ENCODE results near the gene MLLT3.

Gene MLLT3

DNA sequence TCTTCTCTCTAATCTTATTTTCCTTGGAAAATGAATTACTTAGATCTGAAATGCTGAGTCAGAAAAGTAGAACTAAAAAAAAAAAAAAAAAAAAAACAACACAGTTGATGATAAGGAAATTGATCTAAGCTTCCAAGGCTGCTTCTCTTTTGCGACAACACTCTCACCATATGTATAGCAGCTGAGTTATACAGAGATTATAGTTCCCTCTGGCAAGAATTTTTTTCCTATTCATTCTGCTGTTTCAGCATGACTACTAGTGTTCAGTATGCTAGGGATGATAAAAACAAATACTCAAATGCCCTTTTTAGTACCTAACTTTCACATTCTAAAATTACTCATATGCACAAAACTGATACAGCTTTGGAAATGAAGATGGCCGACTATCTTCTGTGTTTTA lies 267.3 kb downstream of the MLLT3 start:
- H3K27ac Mint-ChIP-seq = no peak overlapping the region
- H3K4me3 Mint-ChIP-seq = no peak overlapping the region
- peaks cover 39% of the 10 kb centered on the region for H3K4me1 Mint-ChIP-seq (ENCODE audit: low read depth)
- no peaks in the 10 kb centered on the region for H3K27me3 Mint-ChIP-seq (ENCODE audit: low read depth)
- no peak for DNase-seq (ENCODE audit: low spot score)
- no peaks in the 10 kb centered on the region for H3K9me3 Mint-ChIP-seq
- H3K36me3 Mint-ChIP-seq (ENCODE audit: low read depth) = peaks cover 57% of the 10 kb centered on the region

DNA sequence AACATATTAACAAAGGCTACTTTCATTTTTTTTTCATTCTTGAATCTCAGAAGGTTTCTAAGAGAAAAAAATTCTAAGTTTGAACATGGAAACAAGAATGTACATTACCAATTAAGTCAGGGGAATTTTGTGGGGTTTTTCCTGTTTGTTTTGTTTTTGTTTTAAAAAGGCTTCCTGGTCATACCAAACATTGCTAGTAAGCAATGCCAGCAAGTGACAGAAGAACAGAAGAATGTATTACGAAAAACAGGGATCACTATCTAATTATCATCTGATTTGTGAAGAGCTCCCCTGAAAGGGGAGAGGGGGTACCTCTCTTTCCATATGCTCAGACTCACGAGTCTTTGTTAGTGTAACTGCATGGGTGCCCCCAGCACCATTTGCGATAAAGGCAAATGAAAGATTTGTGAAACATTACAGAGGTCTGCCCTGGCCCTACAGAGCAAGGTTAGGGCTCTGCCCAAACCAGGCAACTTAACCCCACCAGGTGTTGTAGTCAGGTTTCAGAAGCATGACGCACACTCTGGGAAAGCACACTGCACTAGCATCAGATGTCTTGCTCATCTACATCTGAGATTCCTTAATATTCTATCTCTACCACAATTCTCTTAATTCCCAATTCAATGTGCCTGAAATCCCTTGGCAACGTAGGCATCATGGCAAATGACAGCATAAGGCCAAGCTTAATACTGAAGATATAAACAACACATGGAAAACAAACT lies 268.2 kb downstream of the MLLT3 start:
- no peaks in the 10 kb centered on the region for H3K9me3 Mint-ChIP-seq
- H3K27me3 Mint-ChIP-seq (ENCODE audit: low read depth) = no peaks in the 10 kb centered on the region
- H3K4me1 Mint-ChIP-seq (ENCODE audit: low read depth) = peaks cover 39% of the 10 kb centered on the region
- H3K36me3 Mint-ChIP-seq (ENCODE audit: low read depth) = peaks cover 60% of the 10 kb centered on the region
- no peak for DNase-seq (ENCODE audit: low spot score)
- H3K27ac Mint-ChIP-seq = no peak overlapping the region
- H3K4me3 Mint-ChIP-seq = no peak overlapping the region

DNA sequence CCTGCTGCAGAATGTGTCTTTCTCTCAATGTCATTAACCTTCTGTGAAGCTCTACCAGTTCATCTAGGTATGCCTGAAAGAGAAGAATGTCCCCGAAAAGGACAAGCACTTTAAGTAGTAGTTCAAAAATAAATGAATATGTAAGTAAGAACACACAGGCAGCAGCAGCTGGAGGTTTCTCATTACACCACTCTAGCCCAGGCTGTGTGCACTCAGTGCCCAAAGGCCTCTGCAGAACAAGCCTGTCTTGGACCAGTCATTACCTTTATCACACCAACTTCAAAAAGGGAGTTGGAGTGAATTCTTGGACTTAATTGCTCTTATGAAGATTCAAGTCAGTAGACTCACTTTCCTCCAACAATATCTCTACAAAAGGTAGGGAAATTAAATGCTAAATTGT lies 268.8 kb downstream of the MLLT3 start:
- no peak for DNase-seq (ENCODE audit: low spot score)
- peaks cover 57% of the 10 kb centered on the region for H3K36me3 Mint-ChIP-seq (ENCODE audit: low read depth)
- H3K27me3 Mint-ChIP-seq (ENCODE audit: low read depth) = no peaks in the 10 kb centered on the region
- no peaks in the 10 kb centered on the region for H3K9me3 Mint-ChIP-seq
- H3K27ac Mint-ChIP-seq = no peak overlapping the region
- no peak overlapping the region for H3K4me3 Mint-ChIP-seq
- peaks cover 36% of the 10 kb centered on the region for H3K4me1 Mint-ChIP-seq (ENCODE audit: low read depth)

- no peak overlapping the region for H3K4me3 Mint-ChIP-seq
- peaks cover 53% of the 10 kb centered on the region for H3K36me3 Mint-ChIP-seq (ENCODE audit: low read depth)
- DNase-seq (ENCODE audit: low spot score) = no peak
- no peak overlapping the region for H3K27ac Mint-ChIP-seq
- H3K4me1 Mint-ChIP-seq (ENCODE audit: low read depth) = peaks cover 28% of the 10 kb centered on the region
- no peaks in the 10 kb centered on the region for H3K27me3 Mint-ChIP-seq (ENCODE audit: low read depth)
- no peaks in the 10 kb centered on the region for H3K9me3 Mint-ChIP-seq
These were observed 269.7 kb downstream of the MLLT3 start for GRCh38 chr9:20352591-20352990.

- Mint-ChIP-seq H3K9me3 (no peaks in the 10 kb centered on the region), H3K4me1 (ENCODE audit: low read depth) (peaks cover 24% of the 10 kb centered on the region), H3K4me3 (no peak overlapping the region), H3K36me3 (ENCODE audit: low read depth) (peaks cover 55% of the 10 kb centered on the region), H3K27ac (no peak overlapping the region), H3K27me3 (ENCODE audit: low read depth) (no peaks in the 10 kb centered on the region)
- no peak for DNase-seq (ENCODE audit: low spot score)
These were observed 270.6 kb downstream of the MLLT3 start for GRCh38 chr9:20351715-20352114.

- H3K9me3 Mint-ChIP-seq = no peaks in the 10 kb centered on the region
These were observed 272.7 kb downstream of the MLLT3 start for GRCh38 chr9:20349568-20349967.

DNA sequence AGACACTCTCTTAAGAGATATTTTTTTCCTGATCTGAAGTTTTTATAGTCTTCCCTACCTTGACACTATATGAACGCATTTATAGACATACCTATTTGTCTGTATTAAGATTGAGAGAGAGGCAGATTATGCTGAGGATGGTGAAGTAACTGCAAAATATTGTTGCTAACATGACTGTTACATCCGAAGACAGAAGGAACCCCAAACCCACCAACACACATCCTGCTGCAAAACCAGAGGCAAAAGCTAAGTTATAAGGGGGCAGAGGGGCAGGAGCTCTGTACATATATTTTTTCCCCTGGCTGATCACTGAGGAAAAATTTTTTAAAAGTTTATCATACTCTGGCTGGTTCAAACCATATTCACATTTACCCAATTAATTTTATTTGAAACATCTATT lies 279.0 kb downstream of the MLLT3 start:
- DNase-seq (ENCODE audit: low spot score) = no peak
- Mint-ChIP-seq H3K36me3 (ENCODE audit: low read depth) (peaks cover 25% of the 10 kb centered on the region), H3K9me3 (no peaks in the 10 kb centered on the region), H3K4me1 (ENCODE audit: low read depth) (peaks cover 5% of the 10 kb centered on the region), H3K27ac (no peak overlapping the region), H3K27me3 (ENCODE audit: low read depth) (peaks cover 1% of the 10 kb centered on the region), H3K4me3 (no peak overlapping the region)

More at GRCh38 chr9:20349568-20349967, 272.7 kb downstream of the MLLT3 start:
- Mint-ChIP-seq H3K27me3 (ENCODE audit: low read depth) (no peaks in the 10 kb centered on the region), H3K27ac (no peak overlapping the region), H3K36me3 (ENCODE audit: low read depth) (peaks cover 57% of the 10 kb centered on the region), H3K4me1 (ENCODE audit: low read depth) (peaks cover 12% of the 10 kb centered on the region), H3K4me3 (no peak overlapping the region)
- DNase-seq (ENCODE audit: low spot score) = no peak

- DNase-seq (ENCODE audit: low spot score) = no peak
- no peak overlapping the region for H3K27ac Mint-ChIP-seq
- H3K36me3 Mint-ChIP-seq (ENCODE audit: low read depth) = peaks cover 6% of the 10 kb centered on the region
- peaks cover 5% of the 10 kb centered on the region for H3K27me3 Mint-ChIP-seq (ENCODE audit: low read depth)
- no peak overlapping the region for H3K4me3 Mint-ChIP-seq
- H3K9me3 Mint-ChIP-seq = no peaks in the 10 kb centered on the region
- H3K4me1 Mint-ChIP-seq (ENCODE audit: low read depth) = peaks cover 8% of the 10 kb centered on the region
These were observed 281.8 kb downstream of the MLLT3 start for GRCh38 chr9:20340511-20340861.

GRCh38 chr9:20335668-20336332 lies 286.5 kb downstream of the MLLT3 start:
- H3K4me1 Mint-ChIP-seq (ENCODE audit: low read depth) = peaks cover 16% of the 10 kb centered on the region
- no peak overlapping the region for H3K27ac Mint-ChIP-seq
- peaks cover 8% of the 10 kb centered on the region for H3K27me3 Mint-ChIP-seq (ENCODE audit: low read depth)
- peaks cover 1% of the 10 kb centered on the region for H3K36me3 Mint-ChIP-seq (ENCODE audit: low read depth)
- no peak for DNase-seq (ENCODE audit: low spot score)
- H3K9me3 Mint-ChIP-seq = no peaks in the 10 kb centered on the region
- H3K4me3 Mint-ChIP-seq = no peak overlapping the region

DNA sequence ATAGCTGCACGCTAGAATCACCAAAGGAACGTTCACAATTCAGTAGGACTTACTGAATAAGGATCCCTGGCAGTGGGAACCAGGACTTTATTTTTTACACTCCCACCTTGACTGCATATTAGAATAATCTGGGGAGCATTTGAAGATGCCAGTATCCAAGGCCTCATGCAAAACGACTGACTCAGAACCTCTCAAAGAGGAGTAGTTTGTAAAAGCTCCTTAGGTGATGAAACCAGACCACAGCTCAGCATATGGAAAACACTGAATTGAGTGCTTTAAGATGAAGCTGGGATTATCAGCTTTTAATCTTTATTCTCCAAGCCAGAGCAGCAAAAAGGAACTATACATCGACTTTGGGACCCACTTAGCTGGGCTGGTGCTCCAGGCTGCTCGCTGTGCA lies 288.3 kb downstream of the MLLT3 start:
- H3K4me1 Mint-ChIP-seq (ENCODE audit: low read depth) = peaks cover 20% of the 10 kb centered on the region
- H3K36me3 Mint-ChIP-seq (ENCODE audit: low read depth) = peaks cover 1% of the 10 kb centered on the region
- H3K4me3 Mint-ChIP-seq = no peak overlapping the region
- no peaks in the 10 kb centered on the region for H3K9me3 Mint-ChIP-seq
- no peak for DNase-seq (ENCODE audit: low spot score)
- H3K27me3 Mint-ChIP-seq (ENCODE audit: low read depth) = peaks cover 14% of the 10 kb centered on the region
- no peak overlapping the region for H3K27ac Mint-ChIP-seq

GRCh38 chr9:20331095-20331685 lies 291.1 kb downstream of the MLLT3 start:
- H3K27ac Mint-ChIP-seq = peak overlapping the region; percentile 38

GRCh38 chr9:20330688-20331087 lies 291.6 kb downstream of the MLLT3 start:
- Mint-ChIP-seq H3K27me3 (ENCODE audit: low read depth) (peaks cover 10% of the 10 kb centered on the region), H3K4me3 (no peak overlapping the region), H3K4me1 (ENCODE audit: low read depth) (peaks cover 16% of the 10 kb centered on the region), H3K9me3 (no peaks in the 10 kb centered on the region), H3K27ac (no peak overlapping the region), H3K36me3 (ENCODE audit: low read depth) (no peaks in the 10 kb centered on the region)
- DNase-seq (ENCODE audit: low spot score) = no peak

More at GRCh38 chr9:20331095-20331685, 291.1 kb downstream of the MLLT3 start:
- peak overlapping the region; percentile 17 for H3K4me3 Mint-ChIP-seq
- peak; percentile 16 for DNase-seq (ENCODE audit: low spot score)
- no peaks in the 10 kb centered on the region for H3K36me3 Mint-ChIP-seq (ENCODE audit: low read depth)
- peaks cover 9% of the 10 kb centered on the region for H3K27me3 Mint-ChIP-seq (ENCODE audit: low read depth)
- H3K4me1 Mint-ChIP-seq (ENCODE audit: low read depth) = peaks cover 20% of the 10 kb centered on the region
- no peaks in the 10 kb centered on the region for H3K9me3 Mint-ChIP-seq

DNA sequence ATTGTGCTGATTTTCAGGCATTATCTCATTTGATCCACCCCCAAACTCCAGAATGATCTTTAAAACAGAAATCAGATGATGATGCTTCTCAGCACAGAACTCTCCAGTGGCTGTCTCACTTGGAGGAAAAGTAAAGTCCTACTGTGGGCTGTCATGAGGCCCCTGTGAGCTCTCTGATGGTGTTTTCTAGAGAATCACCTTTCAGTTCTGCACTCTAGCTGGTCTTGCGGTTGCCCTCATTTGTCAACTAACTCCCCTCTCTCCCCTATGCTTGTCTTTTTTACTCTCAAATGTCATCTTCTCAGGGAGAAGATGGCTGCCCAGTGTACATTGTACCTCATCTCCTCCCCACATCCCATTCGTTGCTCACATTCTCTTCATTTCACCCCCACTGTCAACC lies 295.8 kb downstream of the MLLT3 start:
- no peak for DNase-seq (ENCODE audit: low spot score)
- Mint-ChIP-seq H3K4me1 (ENCODE audit: low read depth) (peaks cover 33% of the 10 kb centered on the region), H3K36me3 (ENCODE audit: low read depth) (peaks cover 3% of the 10 kb centered on the region), H3K9me3 (peaks cover 4% of the 10 kb centered on the region), H3K4me3 (no peak overlapping the region), H3K27ac (no peak overlapping the region), H3K27me3 (ENCODE audit: low read depth) (peaks cover 7% of the 10 kb centered on the region)

DNA sequence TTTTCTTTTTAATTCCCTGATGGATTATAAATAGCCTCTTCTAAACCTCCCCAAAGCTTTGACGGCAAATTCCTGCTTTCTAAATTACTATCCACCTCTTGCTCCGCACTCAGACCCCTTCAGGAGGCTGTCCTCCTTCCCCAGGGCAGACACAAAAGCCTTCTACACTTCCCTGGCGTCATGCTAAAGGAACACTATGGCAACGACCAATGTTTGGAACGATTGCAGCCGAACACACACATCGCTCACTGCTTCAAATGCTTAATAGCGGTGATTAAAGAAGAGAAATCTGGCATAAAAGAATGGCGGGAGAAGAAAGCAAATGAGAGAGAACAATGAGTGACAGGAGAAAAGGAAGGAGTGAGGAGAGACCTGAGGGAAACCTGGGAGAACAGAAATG lies 297.3 kb downstream of the MLLT3 start:
- Mint-ChIP-seq H3K27me3 (ENCODE audit: low read depth) (peaks cover 5% of the 10 kb centered on the region), H3K4me1 (ENCODE audit: low read depth) (peaks cover 36% of the 10 kb centered on the region), H3K27ac (no peak overlapping the region), H3K4me3 (no peak overlapping the region), H3K9me3 (peaks cover 4% of the 10 kb centered on the region), H3K36me3 (ENCODE audit: low read depth) (peaks cover 3% of the 10 kb centered on the region)
- DNase-seq (ENCODE audit: low spot score) = no peak
